ENCODE data around the gene PALM. TPM values are rescaled to one million over a fixed set of nuclear protein-coding genes. Genes with fewer than 3 reads are reported as not detected.
A peak's percentile ranks its signal among the peaks of the same experiment; 100 is the strongest.

The PALM gene
- total RNA-seq, 4 donors from 2014 or later, result 12.6 to 91.0 (median 42.2) TPM

- H3K4me3 ChIP-seq, result peak overlapping the region; percentile 42 to 63
- TF ChIP-seq POLR2A (IDR thresholded peaks at IDR 0.05) (no peak), CTCF (IDR thresholded peaks at IDR 0.05) (no peak)
- peaks cover 0 to 14% of the 10 kb centered on the region in 2 donors for H3K4me1 ChIP-seq
- intact Hi-C loops (cut with DNase I; ENCODE audit: low total_unique reads), result no loop called here
- H3K27me3 ChIP-seq, result no peaks in the 10 kb centered on the region
- H3K27ac ChIP-seq, result peak overlapping the region; percentile 77 to 90
- peak; percentile 80 to 86 for DNase-seq
- H3K36me3 ChIP-seq, result no peaks in the 10 kb centered on the region
- no peaks in the 10 kb centered on the region for H3K9me3 ChIP-seq
Measured at GRCh38 chr19:677201-677600, 31.5 kb upstream of the PALM start.

- Histone ChIP-seq H3K27ac (peak overlapping the region; percentile 77 to 90), H3K9me3 (no peaks in the 10 kb centered on the region), H3K4me1 (peaks cover 0 to 14% of the 10 kb centered on the region in 2 donors), H3K27me3 (no peaks in the 10 kb centered on the region), H3K36me3 (no peaks in the 10 kb centered on the region), H3K4me3 (peak overlapping the region; percentile 42 to 63)
- intact Hi-C loops (cut with DNase I; ENCODE audit: low total_unique reads), result no loop called here
- TF ChIP-seq POLR2A (IDR thresholded peaks at IDR 0.05) (no peak), CTCF (IDR thresholded peaks at IDR 0.05) (no peak)
- no peak for DNase-seq
Measured at GRCh38 chr19:677601-678436, 30.9 kb upstream of the PALM start.

GRCh38 chr19:678791-679388, 29.8 kb upstream of the PALM start:
- peak in 1 of 2 donors; percentile 23 for DNase-seq
- Histone ChIP-seq H3K9me3 (no peaks in the 10 kb centered on the region), H3K27ac (peak overlapping the region; percentile 90 to 92), H3K4me1 (peaks cover 0 to 14% of the 10 kb centered on the region in 2 donors), H3K4me3 (peak overlapping the region in 1 of 2 donors; percentile 68), H3K36me3 (no peaks in the 10 kb centered on the region), H3K27me3 (no peaks in the 10 kb centered on the region)
- intact Hi-C loops (cut with DNase I; ENCODE audit: low total_unique reads), result no loop called here
- TF ChIP-seq POLR2A (IDR thresholded peaks at IDR 0.05), result no peak
- no peak for TF ChIP-seq CTCF (IDR thresholded peaks at IDR 0.05)

- Histone ChIP-seq H3K4me1 (peaks cover 0 to 14% of the 10 kb centered on the region in 2 donors), H3K27me3 (no peaks in the 10 kb centered on the region), H3K36me3 (no peaks in the 10 kb centered on the region), H3K9me3 (no peaks in the 10 kb centered on the region), H3K4me3 (peak overlapping the region; percentile 30 to 68), H3K27ac (peak overlapping the region; percentile 90 to 92)
- DNase-seq, result peak; percentile 55 to 81
- no peak for TF ChIP-seq CTCF (IDR thresholded peaks at IDR 0.05)
- no peak for TF ChIP-seq POLR2A (IDR thresholded peaks at IDR 0.05)
- intact Hi-C loops (cut with DNase I; ENCODE audit: low total_unique reads), result no loop called here
Measured at GRCh38 chr19:679418-680286, 29.1 kb upstream of the PALM start.
